Measurements from ENCODE around the gene DHRSX. TPM values are rescaled to one million over a fixed set of nuclear protein-coding genes. Genes with fewer than 3 reads are reported as not detected.

DHRSX gene
- polyA plus RNA-seq, 2 of the 4 experiments (the other 2 are of a cell fraction), result 32.1 to 56.3 TPM

- no peak for ATAC-seq
- Histone ChIP-seq H3K4me1 (no peaks in the 10 kb centered on the region), H3K4me2 (no peak overlapping the region), H3K4me3 (no peak overlapping the region), H3K9me3 (peaks cover 15% of the 10 kb centered on the region; the same call in 1 of the 3 replicates), H3K27ac (no peak overlapping the region)
- 98% methylated on average over 7 of the region's 7 CpGs for WGBS (ENCODE audit: missing lambda C conversion rate)
- FAIRE-seq, result no peak
- no peak for DNase-seq (ENCODE audit: low read depth in 1 of 2, low spot score in 1 of 2)
- POLR2A ChIA-PET, result no interaction called here
- TF ChIP-seq RFX5 (IDR thresholded peaks at IDR 0.05) (no peak), SREBF2 (IDR thresholded peaks at IDR 0.05) (no peak), HMGXB4 (CRISPR knock-in tag; IDR thresholded peaks at IDR 0.05; ENCODE audit: borderline replicate concordance) (no peak), RARB (CRISPR knock-in tag; IDR thresholded peaks at IDR 0.05) (no peak), FOSB (CRISPR knock-in tag; IDR thresholded peaks at IDR 0.05) (no peak), ATOH8 (CRISPR knock-in tag; IDR thresholded peaks at IDR 0.05; ENCODE audit: low read depth) (no peak), E2F6 (IDR thresholded peaks at IDR 0.05; ENCODE audit: borderline replicate concordance, low read depth) (no peak), JUNB (IDR thresholded peaks at IDR 0.05) (no peak), HEYL (CRISPR knock-in tag; IDR thresholded peaks at IDR 0.05) (no peak), FOSL2 (IDR thresholded peaks at IDR 0.05) (no peak), FOSL2 (CRISPR knock-in tag; IDR thresholded peaks at IDR 0.05) (no peak)
- CTCF ChIA-PET, result no interaction called here
Observed at GRCh38 chrX:2336181-2336580, 164.6 kb downstream of the DHRSX start.

- POLR2A ChIA-PET, result no interaction called here
- no peak overlapping the region for H3K4me2 ChIP-seq
- WGBS (ENCODE audit: missing lambda C conversion rate), result 71% methylated on average over 9 of the region's 9 CpGs
Observed at GRCh38 chrX:2334237-2334636, 166.5 kb downstream of the DHRSX start.

More at GRCh38 chrX:2334237-2334636, 166.5 kb downstream of the DHRSX start:
- H3K27ac ChIP-seq, result no peak overlapping the region
- no peak for FAIRE-seq
- no peak for TF ChIP-seq BCL3 (IDR thresholded peaks at IDR 0.05)
- TF ChIP-seq NR3C1 (IDR thresholded peaks at IDR 0.05), result no peak
- TF ChIP-seq HOXB5 (CRISPR knock-in tag; IDR thresholded peaks at IDR 0.05), result no peak
- no peak for TF ChIP-seq ZSCAN20 (CRISPR knock-in tag; IDR thresholded peaks at IDR 0.05)
- no peak for TF ChIP-seq USF2 (IDR thresholded peaks at IDR 0.05)
- no peak for TF ChIP-seq KDM5A (IDR thresholded peaks at IDR 0.05)
- no peak for TF ChIP-seq KDM1A (IDR thresholded peaks at IDR 0.05; ENCODE audit: low read depth)
- TF ChIP-seq CBX2 (IDR thresholded peaks at IDR 0.05; ENCODE audit: borderline replicate concordance, low read depth), result no peak
- TF ChIP-seq CHD4 (IDR thresholded peaks at IDR 0.05; ENCODE audit: borderline replicate concordance), result no peak
- TF ChIP-seq MAFK (IDR thresholded peaks at IDR 0.05; ENCODE audit: partially characterized antibody), result no peak
- TF ChIP-seq HMGXB4 (CRISPR knock-in tag; IDR thresholded peaks at IDR 0.05; ENCODE audit: borderline replicate concordance), result no peak
- TF ChIP-seq FOXS1 (CRISPR knock-in tag; IDR thresholded peaks at IDR 0.05), result no peak
- TF ChIP-seq NFE2L2 (conservative IDR thresholded peaks at IDR 0.05; ENCODE audit: low read length), result no peak
- TF ChIP-seq CHD2 (IDR thresholded peaks at IDR 0.05; ENCODE audit: low read length, partially characterized antibody), result no peak
- TF ChIP-seq ZC3H11A (IDR thresholded peaks at IDR 0.05), result no peak
- no peak for TF ChIP-seq RAD21 (conservative IDR thresholded peaks at IDR 0.05 in 1 of 2, IDR thresholded peaks at IDR 0.05 in 1 of 2)
- no peak for TF ChIP-seq HES2 (IDR thresholded peaks at IDR 0.05)
- TF ChIP-seq MAZ (IDR thresholded peaks at IDR 0.05; ENCODE audit: borderline replicate concordance, low read depth, low read length), result no peak
- TF ChIP-seq POLR2A (IDR thresholded peaks at IDR 0.05; ENCODE audit: low read length), result no peak
- no peak for TF ChIP-seq RFX5 (IDR thresholded peaks at IDR 0.05)
- H3K9me3 ChIP-seq, result peaks cover 12% of the 10 kb centered on the region; the same call in 1 of the 3 replicates
- DNase-seq (ENCODE audit: low read depth in 1 of 2, low spot score in 1 of 2), result peak in 1 of 2 experiments; percentile 29
- no peak overlapping the region for H3K4me3 ChIP-seq
- H3K4me1 ChIP-seq, result no peaks in the 10 kb centered on the region
- CTCF ChIA-PET, result no interaction called here
- ATAC-seq, result no peak

Data from A549 (cell line).